ENCODE results near the gene ALK.

GRCh38 chr2:29563697-29564096 lies 357.7 kb downstream of the ALK start:
- TF ChIP-seq HMGXB4 (CRISPR knock-in tag; IDR thresholded peaks at IDR 0.05; ENCODE audit: borderline replicate concordance) (no peak), CTCF (IDR thresholded peaks at IDR 0.05) (no peak), MAX (IDR thresholded peaks at IDR 0.05) (no peak), SMC3 (IDR thresholded peaks at IDR 0.05) (no peak), HOXA7 (CRISPR knock-in tag; IDR thresholded peaks at IDR 0.05) (no peak), RNF2 (IDR thresholded peaks at IDR 0.05; ENCODE audit: borderline replicate concordance, low read depth) (no peak), EHMT2 (IDR thresholded peaks at IDR 0.05; ENCODE audit: low read depth) (no peak)

All from A549 (cell line).